Adrenal gland (tissue), 12 donors: Measurements from ENCODE around the gene FSIP1. TPM values are rescaled to one million over a fixed set of nuclear protein-coding genes. Genes with fewer than 3 reads are reported as not detected.

Source experiments
- DNase-seq, 7 donors: peaks; one replicate each; pipeline ENCODE4 v3.0.0-alpha.2; 2019 to 2020
- H3K27ac ChIP-seq, 5 donors: fragments of 200-600 bp; sonication (generic) in 4 of 5; 1 replicate in 3 of 5; 2 replicates in 2 of 5; pipeline versions ENCODE4 v1.5.1 to v1.8.0; 2016 to 2020; ENCODE audit warnings: mild to moderate bottlenecking in 1 of 5
- H3K27me3 ChIP-seq: fragments of 200-600 bp; 2 replicates; pipeline ENCODE4 v1.8.0; 2021
- H3K36me3 ChIP-seq, 2 donors: fragments of 200-600 bp; replicated peaks in 1 of 2; 1 replicate in 1 of 2; 2 replicates in 1 of 2; pipeline versions ENCODE4 v1.5.1 to v1.8.0; 2018 to 2022
- H3K4me1 ChIP-seq, 2 donors: fragments of 200-600 bp; replicated peaks in 1 of 2; 1 replicate in 1 of 2; 2 replicates in 1 of 2; pipeline versions ENCODE4 v1.5.1 to v1.8.0; 2018 to 2021
- H3K4me3 ChIP-seq, 4 donors: fragments of 200-600 bp; sonication (generic) in 3 of 4; one replicate each; pipeline ENCODE4 v1.5.1; 2016 to 2018
- H3K9me3 ChIP-seq, 3 donors: fragments of 200-600 bp; sonication (generic) in 1 of 3; replicated peaks in 1 of 3; 1 replicate in 2 of 3; 2 replicates in 1 of 3; pipeline versions ENCODE4 v1.5.1 to v1.8.0; 2016 to 2021
- POLR2A ChIP-seq, 2 donors: fragments of 450-650 bp; IDR thresholded peaks; one replicate each; pipeline ENCODE4 v1.6.1; 2017; ENCODE audit warnings: antibody characterized with exemption in 2 of 2, mild to moderate bottlenecking in 2 of 2, moderate library complexity in 1 of 2
- WGBS, 4 donors: extraction: QIAGEN DNeasy Blood & Tissue Kit in 2 of 4; methylation state at CpG; one replicate each; pipeline versions ENCODE4 v1.1.5 to v1.1.7; 2013 to 2017; 5-methylcytosine and 5-hydroxymethylcytosine counted together
- intact Hi-C, 2 donors: fragments of 100-400 bp; cut with DNase I; formaldehyde crosslinking; loops; one replicate each; pipeline versions ENCODE4 v1.14.1 to v1.15.0; 2022 to 2023
- polyA plus RNA-seq, 3 donors: library from polyadenylated mRNA; stranded (reverse); fragments of 200-250 nt in 2 of 3; fragments of 350-450 nt in 1 of 3; fragmentation: Illumina TruSeq in 1 of 3; extraction: RNeasy Lipid Tissue Mini Kit (QIAGEN cat#74804) in 1 of 3; gene quantifications; one replicate each; pipeline ENCODE4 v1.2.3, GENCODE V29; 2013 to 2014
- total RNA-seq, 9 donors: library from RNA; depleted of rRNA in 4 of 9; stranded (reverse); fragments of >200 nt in 4 of 9; fragments of 120-200 nt in 1 of 9; fragmentation: NEBNext Ultra II Directional in 1 of 9; extraction: Animal tissue kit (Norgen Biotek cat#: 25700) in 1 of 9; gene quantifications; one replicate each; pipeline versions ENCODE4 v1.1.0 to v1.2.4, GENCODE V29; 2013 to 2023
- TF ChIP-seq, protein P1 (sequence below), 6 experiments: fragments of 450-650 bp in 4 of 6; fragments of 200-600 bp in 2 of 6; sonication (generic) in 1 of 6; IDR thresholded peaks; 1 replicate in 5 of 6; 2 replicates in 1 of 6; pipeline versions ENCODE4 v1.5.1 to v1.8.0; 2016 to 2021; ENCODE audit warnings: antibody characterized with exemption in 6 of 6, mild to moderate bottlenecking in 2 of 6, moderate library complexity in 1 of 6
- donor health status: healthy with polysubstance abuse.
- donor health status: Bipolar disorder and iron deficiency.
- donor health status: DM: yes; HTN: yes; CAD: no.
- donor health status: DM: no; HTN: no; CAD: no.
- donor health status: DM: no; HTN: no; CAD: no.
- donor health status: DM: yes; HTN: yes; CAD: no.

FSIP1 gene
- total and polyA plus RNA-seq, 12 donors: 0.11 to 0.60 (median 0.25) TPM; not detected in 2

DNA sequence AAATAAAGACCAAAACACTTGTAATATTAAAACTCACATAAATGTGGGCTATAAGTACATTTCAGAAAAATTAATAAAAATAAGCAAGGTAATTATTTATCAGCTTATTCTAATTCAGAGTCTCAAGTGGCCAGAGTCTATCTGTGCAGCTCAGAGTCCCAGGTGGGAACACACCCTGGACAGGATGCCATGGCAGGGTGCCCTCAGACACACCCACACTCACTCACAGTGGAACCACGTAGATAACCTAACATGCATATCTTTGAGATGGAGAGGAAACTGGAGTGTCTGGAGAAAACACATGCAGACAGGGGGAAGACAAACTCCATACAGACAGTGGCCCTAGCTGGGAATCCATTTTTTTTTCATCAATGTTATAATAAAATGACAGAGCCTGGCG, 37.2 kb downstream of the FSIP1 start:
- TF ChIP-seq, protein P1, sequence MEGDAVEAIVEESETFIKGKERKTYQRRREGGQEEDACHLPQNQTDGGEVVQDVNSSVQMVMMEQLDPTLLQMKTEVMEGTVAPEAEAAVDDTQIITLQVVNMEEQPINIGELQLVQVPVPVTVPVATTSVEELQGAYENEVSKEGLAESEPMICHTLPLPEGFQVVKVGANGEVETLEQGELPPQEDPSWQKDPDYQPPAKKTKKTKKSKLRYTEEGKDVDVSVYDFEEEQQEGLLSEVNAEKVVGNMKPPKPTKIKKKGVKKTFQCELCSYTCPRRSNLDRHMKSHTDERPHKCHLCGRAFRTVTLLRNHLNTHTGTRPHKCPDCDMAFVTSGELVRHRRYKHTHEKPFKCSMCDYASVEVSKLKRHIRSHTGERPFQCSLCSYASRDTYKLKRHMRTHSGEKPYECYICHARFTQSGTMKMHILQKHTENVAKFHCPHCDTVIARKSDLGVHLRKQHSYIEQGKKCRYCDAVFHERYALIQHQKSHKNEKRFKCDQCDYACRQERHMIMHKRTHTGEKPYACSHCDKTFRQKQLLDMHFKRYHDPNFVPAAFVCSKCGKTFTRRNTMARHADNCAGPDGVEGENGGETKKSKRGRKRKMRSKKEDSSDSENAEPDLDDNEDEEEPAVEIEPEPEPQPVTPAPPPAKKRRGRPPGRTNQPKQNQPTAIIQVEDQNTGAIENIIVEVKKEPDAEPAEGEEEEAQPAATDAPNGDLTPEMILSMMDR (IDR thresholded peaks at IDR 0.05): no peak
- TF ChIP-seq POLR2A (IDR thresholded peaks at IDR 0.05): no peak
- Histone ChIP-seq H3K27ac (no peak overlapping the region), H3K4me1 (peaks cover 0 to 4% of the 10 kb centered on the region in 2 donors), H3K36me3 (no peaks in the 10 kb centered on the region), H3K27me3 (no peaks in the 10 kb centered on the region), H3K9me3 (no peaks in the 10 kb centered on the region), H3K4me3 (no peak overlapping the region)
- intact Hi-C loops: no loop called here
- DNase-seq: no peak
- 35 to 83% (median 68%) methylated on average over 2 of the region's 2 CpGs for WGBS, 4 donors

DNA sequence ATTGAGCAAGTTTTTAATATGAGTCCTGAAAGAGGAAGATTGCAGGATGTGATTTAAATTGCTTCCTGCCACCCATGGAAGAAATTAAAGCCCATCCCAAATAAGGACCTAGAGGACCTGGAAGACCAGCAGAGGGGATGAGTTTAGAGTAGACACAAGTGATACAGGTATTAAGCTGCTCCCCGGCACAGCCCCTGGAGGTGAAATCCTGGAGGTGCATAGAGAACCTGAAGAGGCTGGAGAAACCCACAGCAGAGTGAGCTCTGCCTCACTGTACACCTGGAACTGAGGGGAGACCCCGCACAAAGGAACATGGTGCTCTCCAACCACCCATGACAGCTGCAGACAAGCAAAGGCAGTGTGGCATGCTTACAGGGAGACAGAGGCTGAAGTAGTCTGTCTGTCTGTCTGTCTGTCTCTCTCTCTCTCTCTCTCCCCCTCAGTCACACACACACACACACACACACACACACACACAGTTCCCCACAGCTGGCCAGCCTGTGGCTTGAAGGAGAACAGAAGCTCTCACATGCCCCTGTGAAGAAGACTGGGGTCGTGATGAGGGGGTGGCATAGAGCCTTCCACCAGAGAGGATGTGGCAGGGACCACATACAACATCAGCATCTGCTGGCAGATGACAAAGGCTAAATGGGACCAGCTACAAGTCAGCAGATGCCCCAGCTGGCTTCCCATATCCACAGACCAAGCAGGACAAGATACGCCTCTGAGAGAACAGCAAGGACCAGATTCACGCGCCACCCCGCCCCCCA, 38.1 kb downstream of the FSIP1 start:
- TF ChIP-seq POLR2A (IDR thresholded peaks at IDR 0.05): no peak
- TF ChIP-seq, protein P1 (IDR thresholded peaks at IDR 0.05): no peak
- intact Hi-C loops: no loop called here
- 85 to 92% (median 87%) methylated on average over 4 to 7 of the region's 7 CpGs for WGBS, 4 donors

DNA sequence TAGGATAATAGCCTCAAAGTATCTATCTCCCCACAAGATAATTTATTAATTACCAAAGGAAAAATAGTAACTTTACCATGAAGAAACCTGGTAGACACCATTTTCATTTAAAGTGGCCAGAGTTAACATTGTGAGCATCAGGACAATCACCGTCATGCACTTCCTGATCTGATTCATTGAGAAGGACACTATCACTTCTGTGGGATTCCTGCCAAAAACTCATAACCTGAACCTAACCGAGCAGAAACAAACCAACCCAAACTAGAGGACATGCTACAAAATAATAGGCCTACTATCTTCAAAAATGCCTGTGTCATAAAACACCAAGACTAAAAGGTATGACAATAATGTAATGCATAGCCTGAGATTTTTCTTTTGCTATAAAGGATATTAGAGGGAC, 39.0 kb downstream of the FSIP1 start:
- Histone ChIP-seq H3K9me3 (no peaks in the 10 kb centered on the region), H3K27ac (no peak overlapping the region), H3K36me3 (no peaks in the 10 kb centered on the region), H3K4me1 (peaks cover 0 to 4% of the 10 kb centered on the region in 2 donors), H3K4me3 (no peak overlapping the region), H3K27me3 (no peaks in the 10 kb centered on the region)
- TF ChIP-seq, protein P1 (IDR thresholded peaks at IDR 0.05): no peak
- no peak for TF ChIP-seq POLR2A (IDR thresholded peaks at IDR 0.05)
- DNase-seq: no peak
- WGBS, 4 donors: 35 to 57% (median 55%) methylated on average over 2 of the region's 2 CpGs
- intact Hi-C loops: no loop called here

More for the DNA sequence above, 38.1 kb downstream of the FSIP1 start:
- no peak for DNase-seq
- Histone ChIP-seq H3K4me1 (peaks cover 0 to 4% of the 10 kb centered on the region in 2 donors), H3K36me3 (no peaks in the 10 kb centered on the region), H3K4me3 (no peak overlapping the region), H3K27ac (no peak overlapping the region), H3K9me3 (no peaks in the 10 kb centered on the region), H3K27me3 (no peaks in the 10 kb centered on the region)

DNA sequence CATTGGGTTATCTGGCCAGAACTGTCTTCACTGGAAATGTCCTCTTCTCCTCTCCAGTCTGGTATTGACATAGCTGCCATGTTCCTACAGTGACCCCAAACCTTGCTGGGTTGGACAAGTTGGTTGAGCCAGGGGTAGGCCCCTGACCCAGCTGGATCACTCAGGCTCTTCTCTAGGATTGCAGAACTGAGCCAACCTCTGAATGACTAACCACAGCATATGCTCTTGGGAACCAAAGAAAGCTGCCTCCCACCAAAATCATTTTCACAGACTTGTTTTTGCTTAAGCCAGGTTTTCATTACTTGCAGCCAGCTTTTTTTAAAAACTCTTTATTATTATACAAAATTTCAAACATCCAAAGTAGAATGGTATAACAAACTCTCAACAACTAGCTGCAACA, 41.4 kb downstream of the FSIP1 start:
- intact Hi-C loops: no loop called here
- Histone ChIP-seq H3K27ac (no peak overlapping the region), H3K9me3 (no peaks in the 10 kb centered on the region), H3K27me3 (no peaks in the 10 kb centered on the region), H3K4me1 (no peaks in the 10 kb centered on the region), H3K4me3 (no peak overlapping the region), H3K36me3 (no peaks in the 10 kb centered on the region)
- no peak for TF ChIP-seq POLR2A (IDR thresholded peaks at IDR 0.05)
- TF ChIP-seq, protein P1 (IDR thresholded peaks at IDR 0.05): no peak
- DNase-seq: no peak
